Neural cell (in vitro differentiated cells): ENCODE results near the gene PXDN. TPM values are rescaled to one million over a fixed set of nuclear protein-coding genes. Genes with fewer than 3 reads are reported as not detected.

ENCODE experiments used
- H2AFZ ChIP-seq: fragments of 200-600, 300-800 bp; sonication (generic), shearing (Covaris generic); 2 replicates; pipeline ENCODE4 v1.6.0; 2014; ENCODE audit warnings: low read depth, mild to moderate bottlenecking, antibody characterized with exemption, low read length, moderate library complexity
- H3F3A ChIP-seq: fragments of 200-600 bp; shearing (Covaris generic); 2 replicates; pipeline ENCODE4 v1.6.1; 2016; ENCODE audit warnings: mild to moderate bottlenecking, moderate library complexity, mixed read lengths, antibody characterized with exemption, low read length; ENCODE audit not compliant: insufficient read depth, poor library complexity, severe bottlenecking
- H3K27ac ChIP-seq: fragments of 200-600, 300-800 bp; sonication (generic), shearing (Covaris generic); 2 replicates; pipeline ENCODE4 v1.5.1; 2014; ENCODE audit warnings: mild to moderate bottlenecking, low read length, moderate library complexity
- H3K27me3 ChIP-seq: fragments of 300-800, 200-600 bp; sonication (generic), shearing (Covaris generic); 2 replicates; pipeline ENCODE4 v1.6.0; 2014; ENCODE audit warnings: mild to moderate bottlenecking, low read depth, low read length, moderate library complexity; ENCODE audit not compliant: insufficient read depth
- H3K36me3 ChIP-seq: fragments of 300-800, 200-600 bp; sonication (generic), shearing (Covaris generic); 2 replicates; pipeline ENCODE4 v1.5.1; 2014; ENCODE audit warnings: mild to moderate bottlenecking, antibody characterized with exemption, low read length, moderate library complexity; ENCODE audit not compliant: insufficient read depth
- H3K4me2 ChIP-seq: fragments of 300-800, 200-600 bp; sonication (generic), shearing (Covaris generic); 2 replicates; pipeline ENCODE4 v1.6.0; 2014; ENCODE audit warnings: mild to moderate bottlenecking, low read length
- H3K4me3 ChIP-seq: fragments of 300-800, 200-600 bp; sonication (generic), shearing (Covaris generic); 2 replicates; pipeline ENCODE4 v1.5.1; 2014; ENCODE audit warnings: mild to moderate bottlenecking, low read length, moderate library complexity
- H3K79me2 ChIP-seq: fragments of 200-600 bp; shearing (Covaris generic); replicated peaks from 2 replicates; pipeline ENCODE4 v1.6.0; 2014; ENCODE audit warnings: mild to moderate bottlenecking, low read length, moderate library complexity; ENCODE audit not compliant: insufficient read depth
- H3K9ac ChIP-seq: fragments of 300-800, 200-600 bp; sonication (generic), shearing (Covaris generic); 2 replicates; pipeline ENCODE4 v1.6.1; 2016; ENCODE audit warnings: mild to moderate bottlenecking, low read length, mixed read lengths
- H3K9me2 ChIP-seq: fragments of 200-600 bp; shearing (Covaris generic); 2 replicates; pipeline ENCODE4 v1.6.1; 2016; ENCODE audit warnings: mild to moderate bottlenecking, low read length, mixed read lengths; ENCODE audit not compliant: insufficient read depth
- H3K9me3 ChIP-seq: fragments of 200-600, 300-800 bp; sonication (generic), shearing (Covaris generic); 2 replicates; pipeline ENCODE4 v1.6.1; 2016; ENCODE audit warnings: mild to moderate bottlenecking, mixed run types, low read length, moderate library complexity, mixed read lengths
- H4K20me1 ChIP-seq: fragments of 200-600 bp; shearing (Covaris generic); 2 replicates; pipeline ENCODE4 v1.6.1; 2016; ENCODE audit warnings: mild to moderate bottlenecking, mixed run types; ENCODE audit not compliant: insufficient read depth
- EP300 ChIP-seq: fragments of 450-650 bp; conservative IDR thresholded peaks from 2 replicates; pipeline ENCODE4 v1.6.1; 2014; ENCODE audit warnings: antibody characterized with exemption, mild to moderate bottlenecking, moderate library complexity; ENCODE audit not compliant: poor library complexity, severe bottlenecking
- EZH2 ChIP-seq: fragments of 200-600, 300-800 bp; shearing (Covaris generic), sonication (generic); IDR thresholded peaks from 2 replicates; pipeline ENCODE4 v1.6.1; 2014; ENCODE audit warnings: antibody characterized with exemption, low read length, borderline replicate concordance, mild to moderate bottlenecking; ENCODE audit not compliant: insufficient read depth, poor library complexity, severe bottlenecking
- MXI1 ChIP-seq: fragments of 450-650 bp; conservative IDR thresholded peaks from 2 replicates; pipeline ENCODE4 v1.6.1; 2014; ENCODE audit warnings: antibody characterized with exemption, mild to moderate bottlenecking; ENCODE audit not compliant: poor library complexity, severe bottlenecking
- POLR2AphosphoS5 ChIP-seq: IDR thresholded peaks from 2 replicates; pipeline ENCODE4 v1.6.1; 2012
- RAD21 ChIP-seq: fragments of 450-650 bp; conservative IDR thresholded peaks from 2 replicates; pipeline ENCODE4 v1.6.1; 2014; ENCODE audit warnings: antibody characterized with exemption, mild to moderate bottlenecking, moderate library complexity
- SMC3 ChIP-seq: fragments of 450-650 bp; conservative IDR thresholded peaks from 2 replicates; pipeline ENCODE4 v1.6.1; 2014; ENCODE audit warnings: antibody characterized with exemption, mild to moderate bottlenecking, moderate library complexity; ENCODE audit not compliant: poor library complexity
- TAF1 ChIP-seq: IDR thresholded peaks from 2 replicates; pipeline ENCODE4 v1.6.1; 2012; ENCODE audit warnings: low read depth
- polyA plus RNA-seq: library from polyadenylated mRNA; depleted of rRNA; stranded (reverse); fragments of >200 nt; gene quantifications from 2 replicates; pipeline ENCODE4 v1.2.3, GENCODE V29; 2014
- TF ChIP-seq, protein P1 (sequence below): fragments of 450-650 bp; IDR thresholded peaks from 2 replicates; pipeline ENCODE4 v1.5.1; 2014; ENCODE audit warnings: antibody characterized with exemption, mild to moderate bottlenecking, moderate library complexity; ENCODE audit not compliant: poor library complexity, severe bottlenecking
- TF ChIP-seq, protein P2 (sequence below): IDR thresholded peaks from 2 replicates; pipeline ENCODE4 v1.6.1; 2012; ENCODE audit warnings: borderline replicate concordance

The PXDN gene
- polyA plus RNA-seq, 1 donor from 2014 or later, result 181 TPM

DNA sequence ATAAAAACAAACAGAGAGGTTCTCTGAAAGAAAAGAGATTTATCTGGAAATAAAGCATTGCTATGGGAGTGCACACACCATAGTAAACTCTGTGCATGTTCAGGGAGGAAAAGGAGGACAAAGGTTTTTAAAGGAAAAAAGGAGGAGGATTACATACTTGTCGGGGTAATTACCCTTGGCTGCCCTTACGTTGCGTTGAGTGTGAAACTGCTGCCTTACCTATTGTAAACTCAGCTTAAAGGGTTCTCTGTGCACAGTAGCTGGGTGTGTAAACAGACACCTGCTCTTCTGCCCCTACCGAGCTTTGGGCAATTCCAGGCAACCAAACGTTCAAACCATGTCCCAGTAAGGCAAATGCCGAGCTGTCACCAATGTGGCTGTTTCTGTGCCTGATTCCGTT lies 29.6 kb upstream of the PXDN start:
- Histone ChIP-seq H3K4me3 (no peak overlapping the region), H3K9ac (no peak overlapping the region), H3K27me3 (no peaks in the 10 kb centered on the region), H4K20me1 (no peaks in the 10 kb centered on the region), H3K36me3 (no peaks in the 10 kb centered on the region), H3K79me2 (no peaks in the 10 kb centered on the region), H2AFZ (no peak overlapping the region), H3F3A (no peaks in the 10 kb centered on the region), H3K9me3 (no peaks in the 10 kb centered on the region), H3K4me2 (no peak overlapping the region), H3K9me2 (no peaks in the 10 kb centered on the region), H3K27ac (no peak overlapping the region)
- TF ChIP-seq POLR2AphosphoS5 (no peak), MXI1 (no peak), EZH2 (no peak), SMC3 (no peak), EP300 (no peak), RAD21 (no peak), TAF1 (no peak)
- TF ChIP-seq, protein P1, sequence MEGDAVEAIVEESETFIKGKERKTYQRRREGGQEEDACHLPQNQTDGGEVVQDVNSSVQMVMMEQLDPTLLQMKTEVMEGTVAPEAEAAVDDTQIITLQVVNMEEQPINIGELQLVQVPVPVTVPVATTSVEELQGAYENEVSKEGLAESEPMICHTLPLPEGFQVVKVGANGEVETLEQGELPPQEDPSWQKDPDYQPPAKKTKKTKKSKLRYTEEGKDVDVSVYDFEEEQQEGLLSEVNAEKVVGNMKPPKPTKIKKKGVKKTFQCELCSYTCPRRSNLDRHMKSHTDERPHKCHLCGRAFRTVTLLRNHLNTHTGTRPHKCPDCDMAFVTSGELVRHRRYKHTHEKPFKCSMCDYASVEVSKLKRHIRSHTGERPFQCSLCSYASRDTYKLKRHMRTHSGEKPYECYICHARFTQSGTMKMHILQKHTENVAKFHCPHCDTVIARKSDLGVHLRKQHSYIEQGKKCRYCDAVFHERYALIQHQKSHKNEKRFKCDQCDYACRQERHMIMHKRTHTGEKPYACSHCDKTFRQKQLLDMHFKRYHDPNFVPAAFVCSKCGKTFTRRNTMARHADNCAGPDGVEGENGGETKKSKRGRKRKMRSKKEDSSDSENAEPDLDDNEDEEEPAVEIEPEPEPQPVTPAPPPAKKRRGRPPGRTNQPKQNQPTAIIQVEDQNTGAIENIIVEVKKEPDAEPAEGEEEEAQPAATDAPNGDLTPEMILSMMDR, result no peak
- TF ChIP-seq, protein P2, sequence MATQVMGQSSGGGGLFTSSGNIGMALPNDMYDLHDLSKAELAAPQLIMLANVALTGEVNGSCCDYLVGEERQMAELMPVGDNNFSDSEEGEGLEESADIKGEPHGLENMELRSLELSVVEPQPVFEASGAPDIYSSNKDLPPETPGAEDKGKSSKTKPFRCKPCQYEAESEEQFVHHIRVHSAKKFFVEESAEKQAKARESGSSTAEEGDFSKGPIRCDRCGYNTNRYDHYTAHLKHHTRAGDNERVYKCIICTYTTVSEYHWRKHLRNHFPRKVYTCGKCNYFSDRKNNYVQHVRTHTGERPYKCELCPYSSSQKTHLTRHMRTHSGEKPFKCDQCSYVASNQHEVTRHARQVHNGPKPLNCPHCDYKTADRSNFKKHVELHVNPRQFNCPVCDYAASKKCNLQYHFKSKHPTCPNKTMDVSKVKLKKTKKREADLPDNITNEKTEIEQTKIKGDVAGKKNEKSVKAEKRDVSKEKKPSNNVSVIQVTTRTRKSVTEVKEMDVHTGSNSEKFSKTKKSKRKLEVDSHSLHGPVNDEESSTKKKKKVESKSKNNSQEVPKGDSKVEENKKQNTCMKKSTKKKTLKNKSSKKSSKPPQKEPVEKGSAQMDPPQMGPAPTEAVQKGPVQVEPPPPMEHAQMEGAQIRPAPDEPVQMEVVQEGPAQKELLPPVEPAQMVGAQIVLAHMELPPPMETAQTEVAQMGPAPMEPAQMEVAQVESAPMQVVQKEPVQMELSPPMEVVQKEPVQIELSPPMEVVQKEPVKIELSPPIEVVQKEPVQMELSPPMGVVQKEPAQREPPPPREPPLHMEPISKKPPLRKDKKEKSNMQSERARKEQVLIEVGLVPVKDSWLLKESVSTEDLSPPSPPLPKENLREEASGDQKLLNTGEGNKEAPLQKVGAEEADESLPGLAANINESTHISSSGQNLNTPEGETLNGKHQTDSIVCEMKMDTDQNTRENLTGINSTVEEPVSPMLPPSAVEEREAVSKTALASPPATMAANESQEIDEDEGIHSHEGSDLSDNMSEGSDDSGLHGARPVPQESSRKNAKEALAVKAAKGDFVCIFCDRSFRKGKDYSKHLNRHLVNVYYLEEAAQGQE, result no peak

DNA sequence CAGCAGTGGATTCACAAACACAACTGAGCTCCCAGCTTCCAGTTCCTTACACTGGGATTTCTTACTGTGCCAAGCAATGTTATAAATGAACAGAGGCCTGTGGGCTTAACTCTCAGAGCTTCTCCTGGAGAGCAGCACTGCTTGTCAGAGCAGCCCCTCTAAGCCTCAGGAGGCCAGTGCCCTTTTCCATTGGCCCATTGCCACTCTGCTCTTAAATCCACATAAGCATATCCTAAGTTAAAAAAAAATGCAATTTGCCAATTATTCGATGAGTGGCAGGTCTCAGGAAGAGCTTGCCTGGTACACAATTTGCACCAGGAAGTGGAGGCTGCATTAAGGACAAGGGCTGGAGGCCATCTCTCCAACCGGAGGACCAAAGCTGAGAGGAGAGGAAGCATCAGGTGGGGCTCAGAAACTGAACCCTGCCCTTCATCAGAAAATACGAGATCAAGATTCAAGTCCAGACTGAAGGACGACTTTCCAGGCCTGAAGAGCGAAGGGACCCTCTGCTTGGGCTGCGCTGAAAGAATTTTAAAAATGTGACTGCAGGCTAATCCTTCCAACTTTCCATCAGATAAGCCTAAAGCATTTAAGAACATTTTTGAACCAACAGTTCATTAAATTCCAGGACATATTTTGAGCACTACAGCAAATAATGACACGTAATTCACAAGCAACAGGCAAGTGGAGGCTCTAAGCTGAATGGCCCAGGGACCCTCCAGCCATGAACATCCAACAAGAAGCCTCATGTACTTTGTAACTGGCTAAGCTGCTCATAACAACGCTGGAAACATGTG lies 28.4 kb upstream of the PXDN start:
- TF ChIP-seq, protein P2, result no peak
- TF ChIP-seq SMC3 (no peak), TAF1 (no peak), RAD21 (no peak), EZH2 (no peak), EP300 (no peak), POLR2AphosphoS5 (no peak), MXI1 (no peak)
- TF ChIP-seq, protein P1, result no peak
- Histone ChIP-seq H3K4me3 (no peak overlapping the region), H2AFZ (no peak overlapping the region), H3F3A (no peaks in the 10 kb centered on the region), H3K27me3 (no peaks in the 10 kb centered on the region), H3K9me2 (no peaks in the 10 kb centered on the region), H3K27ac (no peak overlapping the region), H3K4me2 (no peak overlapping the region), H3K9me3 (no peaks in the 10 kb centered on the region), H3K79me2 (no peaks in the 10 kb centered on the region), H4K20me1 (no peaks in the 10 kb centered on the region), H3K36me3 (no peaks in the 10 kb centered on the region), H3K9ac (no peak overlapping the region)
